Stimulated activated CD4-positive, alpha-beta T cell treated with anti-CD3 and anti-CD28 coated beads, TNF-alpha, amount 100 ng/mL, for 48 hours (primary cell): ENCODE results near the gene CPLANE2.
"Not testable (repeated sequence)": the region's sequence is repeated elsewhere in the genome, so short reads cannot be mapped to it uniquely, and the experiment has no call there.

Experiments used
- DNase-seq, 3 donors: peaks; one replicate each; pipeline ENCODE4 v3.0.0-alpha.2; 2020; ENCODE audit warnings: low read depth in 3 of 3

Gene CPLANE2

DNA sequence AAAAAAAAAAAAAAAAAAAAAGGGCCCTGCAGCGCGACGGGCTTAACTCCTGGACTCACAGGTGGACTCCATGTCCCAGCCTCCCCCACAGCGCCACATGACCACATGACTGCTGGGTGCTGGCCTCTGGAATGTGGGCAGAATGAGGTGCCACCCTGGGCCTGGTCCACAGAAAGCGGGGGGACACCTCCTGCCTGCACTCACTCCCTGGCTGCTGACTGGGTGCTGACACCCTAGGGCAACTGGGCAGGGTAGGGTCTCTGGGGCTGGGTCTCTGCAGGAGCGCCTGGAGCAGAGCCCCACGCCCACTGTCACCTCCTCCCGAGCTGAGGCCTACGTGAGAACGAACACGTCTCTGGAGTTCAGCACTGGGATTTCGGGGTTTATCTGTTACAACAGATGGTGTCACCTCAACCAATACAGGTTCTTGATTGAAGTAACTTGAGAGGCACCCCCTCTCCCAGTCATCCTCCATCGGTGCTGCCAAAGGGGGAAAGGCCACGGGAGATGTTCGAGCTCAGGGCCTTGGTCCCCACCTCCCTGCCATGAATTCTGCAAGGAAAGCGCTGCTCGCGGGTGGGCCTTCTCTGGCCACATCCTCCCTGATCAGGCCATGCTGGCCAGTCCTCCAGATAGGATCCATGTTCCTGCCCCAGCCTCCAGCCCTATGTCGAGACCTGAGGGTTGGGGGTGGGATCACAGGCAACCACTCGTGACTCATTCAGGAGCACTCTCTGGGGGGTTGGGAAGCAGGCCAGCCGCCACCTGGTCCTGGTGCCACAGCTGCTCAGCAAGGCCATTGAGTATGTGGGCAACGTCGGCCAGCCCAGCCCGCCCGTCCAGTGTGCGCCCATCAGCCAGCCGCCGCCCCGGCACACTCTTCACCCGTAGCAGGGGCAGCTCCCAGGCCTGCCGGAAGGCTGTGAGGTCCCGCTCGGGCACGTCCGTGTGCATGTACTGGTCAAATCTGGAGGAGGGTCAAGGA lies 5.4 kb downstream of the CPLANE2 start:
- no peak for DNase-seq

DNA sequence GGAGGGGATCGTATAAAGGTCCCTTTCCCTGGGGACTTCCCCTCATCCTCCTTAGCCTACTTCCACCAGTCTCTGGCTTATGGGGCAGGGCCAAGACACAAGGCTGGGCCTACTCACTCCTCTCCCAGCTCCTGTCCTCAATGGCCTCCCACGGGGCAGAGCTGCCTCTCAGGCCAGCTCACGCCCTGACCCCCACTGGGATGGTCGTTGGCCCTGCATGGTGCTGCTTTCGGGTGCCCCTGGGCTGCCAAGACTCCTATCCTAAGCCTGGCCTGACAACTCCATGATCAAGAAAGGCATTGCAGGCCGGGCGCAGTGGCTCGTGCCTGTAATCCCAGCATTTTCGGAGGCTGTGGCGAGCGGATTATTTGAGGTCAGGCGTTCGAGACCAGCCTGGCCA lies 6.2 kb downstream of the CPLANE2 start:
- DNase-seq, result no peak

DNA sequence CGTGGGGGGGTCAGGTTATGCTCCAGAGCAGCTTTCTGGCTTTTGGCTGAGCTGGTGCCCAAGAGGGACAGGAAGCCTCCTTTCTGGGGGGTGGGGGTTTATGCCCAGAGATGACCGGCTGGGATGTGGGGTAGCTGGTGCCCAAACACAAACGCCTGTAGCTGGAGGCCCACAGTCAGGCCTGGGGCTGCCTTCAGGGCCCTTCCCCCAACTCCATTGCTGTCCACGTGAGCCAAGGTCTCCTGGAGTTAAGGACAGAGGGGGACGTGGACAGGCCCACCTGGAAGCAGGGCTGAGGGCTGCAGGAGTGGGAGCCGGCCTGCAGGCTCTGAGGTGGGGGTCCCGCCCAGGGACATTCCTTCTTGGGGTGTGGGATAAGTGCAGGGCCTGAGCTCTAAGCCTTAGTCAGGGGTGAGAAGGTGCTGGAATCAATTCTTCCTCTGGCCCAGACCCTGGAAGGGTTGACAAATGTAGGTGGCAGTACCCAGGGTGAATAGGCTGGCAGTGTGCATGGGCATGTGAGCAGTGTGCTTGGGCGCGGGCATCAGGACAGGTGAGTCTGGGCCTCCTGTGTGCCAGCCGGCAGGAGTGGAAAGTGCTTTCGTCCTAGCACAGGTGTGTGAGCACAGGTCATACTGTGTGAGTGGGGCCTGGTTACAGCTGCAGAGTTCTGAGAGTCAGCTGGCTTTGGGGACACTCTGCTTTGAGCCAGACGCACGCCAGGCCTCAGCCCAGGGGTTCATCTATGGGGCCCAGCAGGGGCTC lies 6.8 kb downstream of the CPLANE2 start:
- no peak for DNase-seq

DNA sequence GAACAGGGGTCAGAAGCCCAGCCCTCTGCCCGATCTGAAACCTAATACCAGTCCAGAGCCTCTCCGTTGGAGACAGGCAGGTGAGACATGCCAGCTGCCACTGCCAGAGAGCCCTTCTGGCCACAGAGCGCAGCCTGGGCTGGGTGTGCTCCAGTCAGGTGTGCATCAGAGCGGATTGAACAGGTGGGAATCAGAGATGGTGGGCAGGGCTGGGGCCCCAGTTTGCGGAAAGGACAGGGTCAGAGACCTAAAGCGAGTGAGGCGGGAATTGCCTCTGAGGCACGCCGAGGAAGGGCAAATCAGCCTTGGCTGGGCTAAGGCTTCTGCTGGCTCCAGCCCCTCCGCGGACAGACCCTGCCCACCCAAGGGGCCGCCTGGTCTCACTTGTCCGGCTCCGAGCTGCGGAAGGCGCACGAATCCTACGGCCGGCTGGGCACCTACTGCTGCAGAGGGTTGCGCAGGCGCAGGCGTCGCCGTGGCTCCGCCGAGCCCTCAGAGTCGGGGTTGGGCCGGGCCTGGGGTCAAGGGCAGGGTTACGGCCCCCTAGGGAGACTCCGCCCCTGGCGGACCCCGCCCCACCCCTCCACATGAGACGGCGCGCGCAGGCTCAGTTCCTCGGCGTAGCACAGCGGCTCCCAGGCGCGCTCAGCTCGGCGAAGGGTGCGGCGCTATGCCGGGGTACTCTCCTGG lies 10.3 kb downstream of the CPLANE2 start:
- DNase-seq, result no peak

DNA sequence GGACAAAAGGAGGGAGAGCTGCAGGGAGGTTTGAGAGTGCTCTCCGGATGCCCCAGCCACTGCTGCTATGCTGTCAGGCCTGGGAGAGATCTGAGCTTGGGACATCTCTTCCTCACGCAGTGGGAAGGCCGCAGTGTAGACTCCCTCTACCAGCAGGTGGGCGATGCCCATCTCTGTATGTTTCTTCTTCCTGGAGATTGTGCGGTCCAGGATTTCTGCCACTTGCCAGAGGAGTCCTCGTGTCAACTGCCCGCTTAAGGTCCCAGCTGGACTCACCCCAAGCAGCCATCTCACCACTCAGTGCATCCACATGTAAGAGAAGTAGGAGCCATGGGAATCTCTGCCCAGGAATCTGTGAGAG lies 10.9 kb downstream of the CPLANE2 start:
- DNase-seq, result no peak

GRCh38 chr1:16224472-16224871 lies 12.5 kb downstream of the CPLANE2 start:
- no peak for DNase-seq

- not testable (repeated sequence) for DNase-seq
These were observed 14.3 kb downstream of the CPLANE2 start for GRCh38 chr1:16222716-16223115.

DNA sequence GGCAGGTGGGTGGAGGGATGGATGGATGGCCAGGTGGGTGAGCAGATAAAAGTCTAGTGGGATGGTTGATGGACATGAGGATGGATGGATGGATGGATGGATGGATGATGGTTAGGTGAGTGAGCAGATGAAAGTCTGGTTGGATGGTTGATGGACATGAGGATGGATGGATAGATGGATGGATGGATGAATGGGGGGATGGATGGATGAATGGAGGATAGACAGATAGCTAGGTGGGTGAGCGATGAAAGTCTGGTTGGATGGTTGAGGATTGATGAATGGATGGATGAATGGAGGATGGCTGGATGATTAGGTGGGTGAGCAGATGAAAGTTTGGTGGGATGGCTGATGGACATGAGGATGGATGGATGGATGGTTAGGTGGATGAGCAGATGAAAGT lies 15.5 kb downstream of the CPLANE2 start:
- DNase-seq, result no peak

GRCh38 chr1:16219968-16220500 lies 16.9 kb downstream of the CPLANE2 start:
- DNase-seq, result no peak

DNA sequence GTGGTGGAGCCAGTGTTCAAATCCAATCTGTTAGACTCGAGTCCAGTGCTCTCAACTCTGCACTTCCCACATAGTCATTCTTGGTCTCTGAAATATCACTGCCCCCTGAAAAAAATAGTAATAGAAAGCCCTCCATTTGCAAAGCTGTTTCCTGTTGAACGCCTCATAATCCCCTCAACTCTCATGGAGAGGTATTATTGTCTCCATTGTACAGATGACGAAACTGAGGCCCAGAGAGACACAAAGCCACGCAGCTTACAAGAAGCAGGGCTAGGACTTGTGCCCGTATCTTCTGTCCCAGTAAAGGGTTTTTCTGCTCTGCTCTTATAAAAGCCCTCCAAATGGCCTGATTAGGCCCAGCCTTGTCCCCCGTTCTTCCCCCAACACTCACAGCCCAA lies 18.3 kb downstream of the CPLANE2 start:
- DNase-seq, result no peak

DNA sequence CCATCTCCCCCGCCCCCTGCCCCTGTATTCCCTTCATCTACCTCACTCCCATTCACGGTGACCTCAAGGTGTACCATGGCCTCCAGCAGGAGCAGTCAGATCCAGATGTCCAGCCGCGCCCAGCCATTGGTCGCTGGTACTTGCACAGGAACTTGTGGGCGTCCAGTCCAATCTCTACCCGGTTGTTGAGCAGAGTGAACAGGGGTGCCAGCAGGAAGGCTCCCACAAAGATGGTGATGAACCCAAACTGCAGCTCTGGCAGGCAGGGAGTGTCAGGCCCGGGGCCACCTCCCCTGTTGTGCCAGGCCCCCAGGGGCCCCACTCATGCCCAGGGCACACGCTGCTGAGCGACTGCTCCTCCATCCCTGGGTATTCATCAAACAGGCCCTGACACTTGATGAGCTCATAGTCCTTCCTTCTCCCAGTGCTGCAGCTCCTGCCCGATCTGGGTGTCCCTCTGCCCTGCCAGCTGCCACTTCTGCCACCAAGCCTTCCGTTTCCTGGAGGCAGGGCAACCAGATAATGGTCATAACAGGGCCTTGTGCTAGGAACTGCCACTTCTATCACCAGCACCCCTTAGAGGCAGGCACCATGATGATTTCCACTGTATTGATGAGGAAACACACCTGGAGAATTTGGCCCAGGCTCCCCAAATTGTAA lies 18.8 kb downstream of the CPLANE2 start:
- no peak for DNase-seq

DNA sequence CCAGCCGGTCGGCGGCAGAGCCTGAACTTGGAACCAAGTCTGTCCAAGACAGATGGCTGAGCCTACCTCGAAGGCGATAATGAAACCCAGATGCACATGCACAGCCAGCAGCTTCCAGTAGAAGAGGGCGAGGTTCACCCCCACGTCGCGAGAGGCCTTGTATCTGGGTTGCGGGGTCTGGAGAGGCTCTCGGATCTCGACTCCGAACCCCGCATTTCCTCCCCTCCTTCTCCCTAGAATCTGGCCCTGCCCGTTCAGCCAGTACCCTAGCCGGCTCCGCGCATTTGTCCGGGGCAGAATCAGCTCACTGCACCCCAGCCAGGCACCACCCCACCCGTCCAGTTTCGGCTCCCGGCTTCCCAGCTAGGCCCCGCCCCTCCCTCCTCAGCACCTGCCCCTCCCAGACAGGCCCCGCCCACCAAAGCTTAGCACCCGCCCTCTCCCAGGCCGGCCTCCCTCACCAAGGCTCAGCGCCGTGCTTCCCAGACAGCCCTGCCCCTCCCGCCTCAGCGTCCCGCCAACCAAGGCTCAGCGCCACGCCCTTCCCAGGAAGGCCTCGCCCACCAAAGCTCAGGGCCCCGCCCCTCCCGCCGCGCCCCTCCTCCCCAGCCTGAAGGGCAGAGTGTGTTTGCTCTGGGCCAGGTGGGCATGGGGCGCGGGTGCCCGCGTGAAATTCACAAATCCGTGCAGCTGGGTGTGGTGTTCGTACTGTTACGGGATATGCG lies 19.8 kb downstream of the CPLANE2 start:
- peak; percentile 91 to 98 (median 93) for DNase-seq

DNA sequence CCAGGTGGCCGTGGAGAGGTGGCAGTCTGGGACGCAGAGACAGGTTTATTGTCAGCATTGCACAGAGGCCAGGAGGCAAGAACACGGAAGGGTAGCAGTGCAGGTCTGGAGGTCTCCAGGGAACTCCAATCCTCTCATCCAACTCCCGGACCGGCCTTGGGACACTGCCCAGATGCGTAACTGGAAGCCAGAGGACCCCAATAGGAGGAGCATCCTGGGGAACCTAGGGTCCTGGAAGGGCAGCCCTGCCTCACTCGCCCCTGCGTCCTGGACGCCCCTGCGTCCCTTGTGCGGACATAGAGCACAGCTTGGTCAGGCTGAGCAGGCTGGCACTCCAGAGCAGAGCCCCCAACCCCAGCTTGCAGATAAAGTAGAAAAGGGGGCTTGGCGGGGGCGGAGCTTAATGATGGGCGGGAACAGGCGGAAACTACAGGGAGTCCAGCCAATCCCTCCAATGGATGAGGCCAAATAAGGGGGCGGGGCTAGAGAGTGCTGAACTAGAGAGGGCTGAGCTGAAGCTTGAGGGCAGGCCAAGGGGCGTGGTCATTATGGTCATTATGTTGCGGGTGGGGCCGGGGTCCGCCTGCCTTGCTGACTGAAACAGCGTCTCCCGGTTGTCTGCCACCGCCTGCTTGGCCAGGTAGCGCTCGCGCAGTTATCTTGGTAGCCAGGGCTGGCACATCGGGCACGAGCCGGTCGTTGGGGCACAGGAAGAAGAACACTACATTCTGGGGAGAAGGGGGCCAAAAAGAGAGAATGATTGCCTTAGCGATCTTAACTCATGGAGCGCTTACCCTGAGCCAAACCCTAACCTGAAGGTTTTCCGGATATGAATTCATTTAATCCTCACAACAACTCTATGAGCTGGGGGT lies 20.9 kb downstream of the CPLANE2 start:
- peak; percentile 40 to 75 (median 44) for DNase-seq

GRCh38 chr1:16215240-16215639 lies 21.7 kb downstream of the CPLANE2 start:
- DNase-seq, result not testable (repeated sequence)

DNA sequence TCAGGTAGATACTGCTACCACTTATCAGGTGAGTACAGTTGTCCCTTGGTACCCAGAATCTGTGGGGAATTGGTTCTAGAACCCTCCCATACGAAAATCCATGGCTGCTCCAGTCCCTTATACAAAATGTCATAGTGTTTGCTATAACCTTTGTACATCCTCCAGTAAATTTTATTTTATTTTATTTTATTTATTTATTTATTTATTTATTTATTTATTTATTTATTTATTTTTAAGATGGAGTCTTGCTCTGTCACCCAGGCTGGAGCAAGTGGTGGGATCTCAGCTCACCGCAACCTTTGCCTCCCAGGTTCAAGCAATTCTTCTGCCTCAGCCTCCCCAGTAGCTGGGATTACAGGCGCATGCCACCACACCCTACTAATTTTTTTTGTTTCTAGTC lies 23.4 kb downstream of the CPLANE2 start:
- not testable (repeated sequence) for DNase-seq

DNA sequence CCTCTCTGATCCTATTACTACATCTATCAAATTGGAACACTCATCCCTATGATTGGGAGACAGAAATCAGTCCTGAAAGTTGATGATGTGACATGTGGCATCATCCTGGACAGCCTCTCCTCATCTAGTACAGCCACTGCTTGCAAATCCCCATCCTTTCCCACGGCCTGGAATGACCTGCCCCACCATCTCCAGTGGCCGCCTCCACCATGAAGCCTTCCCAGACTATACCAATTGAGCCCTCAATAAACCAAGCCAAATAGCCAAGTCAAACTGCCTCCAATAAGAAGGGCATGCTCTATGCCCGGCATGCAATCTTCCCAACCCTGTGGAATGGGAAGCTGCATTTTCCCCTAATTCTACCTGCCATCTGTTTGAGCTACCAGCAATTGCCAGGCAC lies 24.0 kb downstream of the CPLANE2 start:
- DNase-seq, result no peak

DNA sequence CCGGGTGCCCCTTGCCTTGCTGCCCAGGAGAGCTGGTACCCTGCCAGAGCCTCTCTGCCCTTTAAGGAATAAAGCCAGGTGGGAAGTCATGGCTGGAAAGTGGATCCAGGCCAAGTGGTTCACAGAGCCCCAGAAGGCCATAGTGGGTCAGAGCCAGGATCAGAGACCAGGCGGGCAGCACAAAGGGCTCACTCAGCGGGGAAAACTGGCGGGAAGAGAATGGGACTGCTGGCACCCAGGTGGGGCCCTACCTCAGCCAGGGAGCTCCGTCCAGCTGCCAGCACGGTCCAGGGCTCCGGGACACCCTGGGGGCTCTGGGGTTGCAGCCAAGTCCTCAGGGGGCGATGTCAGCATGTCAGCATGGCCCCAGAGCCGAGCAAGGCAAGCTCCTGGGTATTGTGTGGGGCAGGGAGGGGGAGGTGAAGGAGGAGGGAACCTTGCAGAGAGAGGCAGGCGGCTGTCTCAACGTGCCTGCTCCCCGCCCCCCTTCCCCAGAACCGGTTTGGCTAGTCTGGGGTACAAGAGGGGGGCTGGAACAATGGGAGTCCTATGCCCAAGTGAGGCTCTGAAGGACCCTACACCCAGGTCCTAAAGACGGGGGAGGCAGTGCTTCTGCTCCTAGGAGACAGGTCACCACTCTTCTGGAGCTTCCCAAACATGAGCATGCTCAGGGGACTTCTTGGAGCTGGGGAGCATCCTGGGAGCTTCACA lies 24.6 kb downstream of the CPLANE2 start, which contains the start of gene ARHGEF19:
TSS of gene ARHGEF19 (minus strand) at position 402 of the 711 bp plus-strand sequence. CDS start 3,598 bp downstream, outside the sequence.
- DNase-seq, result no peak

GRCh38 chr1:16211824-16212223 lies 25.2 kb downstream of the CPLANE2 start:
- DNase-seq, result no peak

DNA sequence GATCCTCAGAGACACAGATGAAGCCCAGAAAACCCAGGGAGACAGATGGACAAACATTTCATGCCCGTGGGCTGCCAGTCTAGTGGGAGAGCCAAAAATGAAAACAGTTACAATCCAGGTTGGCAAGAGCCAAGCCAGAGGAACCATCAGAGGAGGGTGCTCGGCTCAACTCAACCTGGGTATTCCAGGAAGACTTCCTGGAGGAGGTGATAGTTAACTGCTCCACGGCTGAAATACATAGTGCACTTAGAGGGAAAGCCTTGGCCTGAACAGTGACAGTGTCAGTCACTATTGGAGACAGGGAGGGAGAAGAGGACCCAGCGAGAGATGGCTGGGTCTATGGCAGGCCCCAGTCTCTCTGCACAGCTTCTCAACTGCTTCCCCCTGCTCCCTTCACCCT lies 26.4 kb downstream of the CPLANE2 start:
- DNase-seq, result no peak
